Right cardiac atrium (tissue), 5 donors: ENCODE measurements around the gene ZNF841. TPM values are rescaled to one million over a fixed set of nuclear protein-coding genes. Genes with fewer than 3 reads are reported as not detected.
A peak's percentile ranks its signal among the peaks of the same experiment; 100 is the strongest.
"Not testable (repeated sequence)": the region's sequence is repeated elsewhere in the genome, so short reads cannot be mapped to it uniquely, and the experiment has no call there.

ENCODE experiments used
- ATAC-seq, 2 donors: fragments of 200-7000 bp; cut with Tn5 transposase; one replicate each; pipeline versions ENCODE4 v1.8.0 to v1.9.1; 2020; ENCODE audit warnings: moderate library complexity in 2 of 2, mild to moderate bottlenecking in 1 of 2
- DNase-seq, 3 donors: peaks; one replicate each; pipeline ENCODE4 v3.0.0-alpha.2; 2020
- H3K27ac ChIP-seq: one replicate; pipeline ENCODE4 v1.5.1; 2013; ENCODE audit warnings: mild to moderate bottlenecking, low read length, control low read depth, moderate library complexity
- H3K27me3 ChIP-seq: one replicate; pipeline ENCODE4 v1.6.1; 2013; ENCODE audit not compliant: control insufficient read depth, insufficient read depth
- H3K4me1 ChIP-seq: one replicate; pipeline ENCODE4 v1.6.1; 2013; ENCODE audit warnings: low read length; ENCODE audit not compliant: control insufficient read depth, insufficient read depth
- H3K4me3 ChIP-seq: one replicate; pipeline ENCODE4 v1.5.1; 2013; ENCODE audit warnings: low read length, control low read depth
- H3K9me3 ChIP-seq: one replicate; pipeline ENCODE4 v1.6.1; 2013; ENCODE audit warnings: low read length; ENCODE audit not compliant: control insufficient read depth
- WGBS: extraction: QIAGEN DNeasy Blood & Tissue Kit; methylation state at CpG from one replicate; pipeline ENCODE4 v1.1.7; 2013; 5-methylcytosine and 5-hydroxymethylcytosine counted together
- intact Hi-C, 4 donors: fragments of 100-400 bp; cut with DNase I; formaldehyde crosslinking; loops; one replicate each; pipeline versions ENCODE4 v1.11.0 to v1.14.0; 2022 to 2023
- polyA plus RNA-seq: library from polyadenylated mRNA; stranded (reverse); fragments of 200-250 nt; gene quantifications from one replicate; pipeline ENCODE4 v1.2.3, GENCODE V29; 2013
- total RNA-seq, 4 donors: library from RNA; stranded (reverse); fragmentation: NEBNext Ultra II Directional; extraction: Animal tissue kit (Norgen Biotek cat#: 25700); gene quantifications; one replicate each; pipeline ENCODE4 v1.2.1, GENCODE V29; 2021
- donor health status: healthy with polysubstance abuse.
- donor health status: DM: no; HTN: yes; CAD: no.
- donor health status: DM: no; HTN: no; CAD: no.
- donor health status: DM: no; HTN: yes; CAD: no; lungs with severe emphysema.
- donor health status: DM: yes; HTN: yes; CAD: no.

The ZNF841 gene
- total and polyA plus RNA-seq, 5 donors, result 4.7 to 17.9 (median 12.6) TPM

DNA sequence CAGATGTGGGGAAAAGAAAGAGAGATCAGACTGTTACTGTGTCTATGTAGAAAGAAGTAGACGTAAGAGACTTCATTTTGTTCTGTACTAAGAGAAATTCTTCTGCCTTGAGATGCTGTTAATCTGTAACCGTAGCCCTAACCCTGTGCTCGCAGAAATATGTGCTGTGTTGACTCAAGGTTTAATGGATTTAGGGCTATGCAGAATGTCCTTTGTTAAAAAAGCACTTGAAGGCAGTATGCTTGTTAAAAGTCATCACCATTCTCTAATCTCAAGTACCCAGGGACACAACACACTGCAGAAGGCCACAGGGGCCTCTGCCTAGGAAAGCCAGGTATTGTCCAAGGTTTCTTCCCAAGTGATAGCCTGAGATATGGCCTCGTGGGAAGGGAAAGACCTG is 71.1 kb downstream of the ZNF841 start:
- H3K27ac ChIP-seq, ATAC-seq, H3K4me1 ChIP-seq, DNase-seq, H3K4me3 ChIP-seq, intact Hi-C loops, H3K9me3 ChIP-seq, H3K27me3 ChIP-seq: not testable (repeated sequence)
- 93% methylated on average over 4 of the region's 4 CpGs for WGBS

- ATAC-seq (no peak), DNase-seq (peak in 1 of 3 donors; percentile 31)
- intact Hi-C loops, result no loop called here
- WGBS, result 97% methylated on average over 15 of the region's 15 CpGs
- Histone ChIP-seq H3K27me3 (no peaks in the 10 kb centered on the region), H3K4me1 (peaks cover 6% of the 10 kb centered on the region), H3K9me3 (peaks cover 6% of the 10 kb centered on the region), H3K4me3 (no peak overlapping the region), H3K27ac (no peak overlapping the region)
These were observed 73.4 kb downstream of the ZNF841 start for GRCh38 chr19:52022193-52022592.

GRCh38 chr19:52020506-52020905 is 75.1 kb downstream of the ZNF841 start:
- DNase-seq (no peak), ATAC-seq (no peak)
- Histone ChIP-seq H3K4me3 (no peak overlapping the region), H3K9me3 (peaks cover 6% of the 10 kb centered on the region), H3K4me1 (no peaks in the 10 kb centered on the region), H3K27ac (no peak overlapping the region), H3K27me3 (no peaks in the 10 kb centered on the region)
- WGBS, result 94% methylated on average over 4 of the region's 4 CpGs
- intact Hi-C loops, result no loop called here

Other genes with a start within 250 kb of the ZNF841 start
- gene ZNF577, start 207.8 kb downstream of the ZNF841 start, total RNA-seq, result 10 to 100 TPM in 3 of 4 donors, 1 to 10 TPM in 1; 8.4 to 14.2 (median 10.5) TPM
- gene ZNF577, start 207.8 kb downstream of the ZNF841 start, polyA plus RNA-seq, result 9.3 TPM
- gene ZNF649, start 190.7 kb downstream of the ZNF841 start, total RNA-seq, result 10 to 100 TPM; 11.2 to 14.1 (median 11.7) TPM
- 5.2 TPM for gene ZNF649, start 190.7 kb downstream of the ZNF841 start, polyA plus RNA-seq
- gene ZNF613, start 168.3 kb downstream of the ZNF841 start, total RNA-seq, result 1 to 10 TPM; 3.4 to 6.2 (median 5.3) TPM
- 3.9 TPM for gene ZNF613, start 168.3 kb downstream of the ZNF841 start, polyA plus RNA-seq
- gene ZNF350, start 108.9 kb downstream of the ZNF841 start, total RNA-seq, result 10 to 100 TPM in 1 of 4 donors, 1 to 10 TPM in 3; 9.2 to 11.3 (median 9.8) TPM
- gene ZNF350, start 108.9 kb downstream of the ZNF841 start, polyA plus RNA-seq, result 5.2 TPM
- gene ZNF615, start 87.6 kb downstream of the ZNF841 start, total RNA-seq, result 10 to 100 TPM; 13.0 to 15.6 (median 15.1) TPM
- gene ZNF615, start 87.6 kb downstream of the ZNF841 start, polyA plus RNA-seq, result 5.4 TPM
- gene ZNF614, start 67.4 kb downstream of the ZNF841 start, total RNA-seq, result 10 to 100 TPM in 1 of 4 donors, 1 to 10 TPM in 3; 7.5 to 10.5 (median 8.0) TPM
- gene ZNF614, start 67.4 kb downstream of the ZNF841 start, polyA plus RNA-seq, result 4.0 TPM
- gene ZNF432, start 46.9 kb downstream of the ZNF841 start, total RNA-seq, result 10 to 100 TPM in 3 of 4 donors, 1 to 10 TPM in 1; 8.3 to 13.5 (median 12.5) TPM
- 6.2 TPM for gene ZNF432, start 46.9 kb downstream of the ZNF841 start, polyA plus RNA-seq
- 1 to 10 TPM; 5.7 to 8.2 (median 6.6) TPM for gene ZNF616, start 44.2 kb upstream of the ZNF841 start, total RNA-seq
- gene ZNF616, start 44.2 kb upstream of the ZNF841 start, polyA plus RNA-seq, result 1.6 TPM
- 1 to 10 TPM; 5.6 to 9.4 (median 8.6) TPM for gene ZNF836, start 75.9 kb upstream of the ZNF841 start, total RNA-seq
- gene ZNF836, start 75.9 kb upstream of the ZNF841 start, polyA plus RNA-seq, result 3.4 TPM
- gene PPP2R1A, start 94.3 kb upstream of the ZNF841 start, total RNA-seq, result 100 to 1,000 TPM; 370 to 446 (median 409) TPM
- gene PPP2R1A, start 94.3 kb upstream of the ZNF841 start, polyA plus RNA-seq, result 235 TPM
- gene ZNF766, start 173.8 kb upstream of the ZNF841 start, total RNA-seq, result 10 to 100 TPM; 11.5 to 14.9 (median 12.4) TPM
- gene ZNF766, start 173.8 kb upstream of the ZNF841 start, polyA plus RNA-seq, result 3.8 TPM
- 10 to 100 TPM; 17.3 to 21.8 (median 18.5) TPM for gene ZNF480, start 201.4 kb upstream of the ZNF841 start, total RNA-seq
- gene ZNF480, start 201.4 kb upstream of the ZNF841 start, polyA plus RNA-seq, result 13.4 TPM
- gene ZNF610, start 240.5 kb upstream of the ZNF841 start, total RNA-seq, result 1 to 10 TPM; 1.4 to 3.4 (median 3.3) TPM
- 2.8 TPM for gene ZNF610, start 240.5 kb upstream of the ZNF841 start, polyA plus RNA-seq